Measurements from ENCODE around the gene IMMP2L. TPM values are rescaled to one million over a fixed set of nuclear protein-coding genes. Genes with fewer than 3 reads are reported as not detected.

IMMP2L gene
- total RNA-seq, 4 donors from 2014 or later, result 8.3 to 19.2 (median 17.8) TPM

- Histone ChIP-seq H3K27me3 (no peaks in the 10 kb centered on the region), H3K9me3 (no peaks in the 10 kb centered on the region), H3K4me3 (no peak overlapping the region), H3K27ac (no peak overlapping the region), H3K4me1 (no peaks in the 10 kb centered on the region), H3K36me3 (no peaks in the 10 kb centered on the region)
- intact Hi-C loops (cut with DNase I; ENCODE audit: low total_unique reads) (no loop called here), in situ Hi-C loops (cut with MboI; ENCODE audit: low sequenced_read_pairs in 4 of 4) (no loop called here)
- no peak for ATAC-seq
- no peak for TF ChIP-seq POLR2A (IDR thresholded peaks at IDR 0.05)
- TF ChIP-seq CTCF (IDR thresholded peaks at IDR 0.05 in 4 of 5, conservative IDR thresholded peaks at IDR 0.05 in 1 of 5), result no peak
- no peak for DNase-seq
Measured at GRCh38 chr7:111374027-111374426, 188.3 kb downstream of the IMMP2L start.

GRCh38 chr7:111371437-111371836 is 190.9 kb downstream of the IMMP2L start:
- no peaks in the 10 kb centered on the region for H3K36me3 ChIP-seq
- TF ChIP-seq CTCF (IDR thresholded peaks at IDR 0.05 in 4 of 5, conservative IDR thresholded peaks at IDR 0.05 in 1 of 5) (no peak), POLR2A (IDR thresholded peaks at IDR 0.05) (no peak)
- no peak for ATAC-seq
- no peaks in the 10 kb centered on the region for H3K4me1 ChIP-seq
- no peaks in the 10 kb centered on the region for H3K9me3 ChIP-seq
- in situ Hi-C loops (cut with MboI; ENCODE audit: low sequenced_read_pairs in 4 of 4), result no loop called here
- H3K4me3 ChIP-seq, result no peak overlapping the region
- no peak for DNase-seq
- intact Hi-C loops (cut with DNase I; ENCODE audit: low total_unique reads), result no loop called here
- H3K27me3 ChIP-seq, result no peaks in the 10 kb centered on the region
- no peak overlapping the region for H3K27ac ChIP-seq

- no peaks in the 10 kb centered on the region for H3K4me1 ChIP-seq
- ATAC-seq, result no peak
- in situ Hi-C loops (cut with MboI; ENCODE audit: low sequenced_read_pairs in 4 of 4), result no loop called here
- H3K27me3 ChIP-seq, result no peaks in the 10 kb centered on the region
- no peaks in the 10 kb centered on the region for H3K9me3 ChIP-seq
- intact Hi-C loops (cut with DNase I; ENCODE audit: low total_unique reads), result no loop called here
- TF ChIP-seq POLR2A (IDR thresholded peaks at IDR 0.05) (no peak), CTCF (IDR thresholded peaks at IDR 0.05 in 4 of 5, conservative IDR thresholded peaks at IDR 0.05 in 1 of 5) (no peak)
- no peak for DNase-seq
- no peak overlapping the region for H3K4me3 ChIP-seq
- H3K36me3 ChIP-seq, result no peaks in the 10 kb centered on the region
- no peak overlapping the region for H3K27ac ChIP-seq
Measured at GRCh38 chr7:111370002-111370401, 192.3 kb downstream of the IMMP2L start.

- DNase-seq (no peak), ATAC-seq (no peak)
- H3K36me3 ChIP-seq, result no peaks in the 10 kb centered on the region
- in situ Hi-C loops (cut with MboI; ENCODE audit: low sequenced_read_pairs in 4 of 4), result no loop called here
- no peaks in the 10 kb centered on the region for H3K27me3 ChIP-seq
- no peak for TF ChIP-seq CTCF (IDR thresholded peaks at IDR 0.05 in 4 of 5, conservative IDR thresholded peaks at IDR 0.05 in 1 of 5)
- no peak for TF ChIP-seq POLR2A (IDR thresholded peaks at IDR 0.05)
- H3K4me1 ChIP-seq, result peaks cover 0 to 4% of the 10 kb centered on the region in 2 donors
- intact Hi-C loops (cut with DNase I; ENCODE audit: low total_unique reads), result no loop called here
- no peak overlapping the region for H3K4me3 ChIP-seq
- no peaks in the 10 kb centered on the region for H3K9me3 ChIP-seq
- no peak overlapping the region for H3K27ac ChIP-seq
Measured at GRCh38 chr7:111368381-111369065, 193.8 kb downstream of the IMMP2L start.

- no peak for DNase-seq
- intact Hi-C loops (cut with DNase I; ENCODE audit: low total_unique reads) (no loop called here), in situ Hi-C loops (cut with MboI; ENCODE audit: low sequenced_read_pairs in 4 of 4) (no loop called here)
- no peaks in the 10 kb centered on the region for H3K36me3 ChIP-seq
- TF ChIP-seq CTCF (IDR thresholded peaks at IDR 0.05 in 4 of 5, conservative IDR thresholded peaks at IDR 0.05 in 1 of 5), result no peak
- H3K9me3 ChIP-seq, result no peaks in the 10 kb centered on the region
- H3K27me3 ChIP-seq, result no peaks in the 10 kb centered on the region
- no peak overlapping the region for H3K4me3 ChIP-seq
- H3K4me1 ChIP-seq, result peaks cover 5% of the 10 kb centered on the region in 2 donors
- H3K27ac ChIP-seq, result no peak overlapping the region
- ATAC-seq, result no peak
Measured at GRCh38 chr7:111364413-111364812, 197.9 kb downstream of the IMMP2L start.

All from gastrocnemius medialis (tissue), 4 donors.